ENCODE data around the gene KRTAP10-5.
"Not testable (repeated sequence)": the region's sequence is repeated elsewhere in the genome, so short reads cannot be mapped to it uniquely, and the experiment has no call there.

The KRTAP10-5 gene

GRCh38 chr21:44613386-44614155 lies 33.2 kb upstream of the KRTAP10-5 start:
- no peak overlapping the region for H3K4me2 ChIP-seq (ENCODE audit: low read length)
- H3K4me3 ChIP-seq (ENCODE audit: low read length): no peak overlapping the region
- H3K9me3 ChIP-seq (ENCODE audit: insufficient read depth, low read length): no peaks in the 10 kb centered on the region
- no peaks in the 10 kb centered on the region for H4K20me1 ChIP-seq (ENCODE audit: insufficient read depth, low read length)
- H3K79me2 ChIP-seq (ENCODE audit: low read length): no peaks in the 10 kb centered on the region
- no peak overlapping the region for H2AFZ ChIP-seq (ENCODE audit: low read depth, low read length)
- no peak overlapping the region for H3K27ac ChIP-seq (ENCODE audit: low read length)
- no peak overlapping the region for H3K9ac ChIP-seq (ENCODE audit: low read length)
- TF ChIP-seq, protein P1, sequence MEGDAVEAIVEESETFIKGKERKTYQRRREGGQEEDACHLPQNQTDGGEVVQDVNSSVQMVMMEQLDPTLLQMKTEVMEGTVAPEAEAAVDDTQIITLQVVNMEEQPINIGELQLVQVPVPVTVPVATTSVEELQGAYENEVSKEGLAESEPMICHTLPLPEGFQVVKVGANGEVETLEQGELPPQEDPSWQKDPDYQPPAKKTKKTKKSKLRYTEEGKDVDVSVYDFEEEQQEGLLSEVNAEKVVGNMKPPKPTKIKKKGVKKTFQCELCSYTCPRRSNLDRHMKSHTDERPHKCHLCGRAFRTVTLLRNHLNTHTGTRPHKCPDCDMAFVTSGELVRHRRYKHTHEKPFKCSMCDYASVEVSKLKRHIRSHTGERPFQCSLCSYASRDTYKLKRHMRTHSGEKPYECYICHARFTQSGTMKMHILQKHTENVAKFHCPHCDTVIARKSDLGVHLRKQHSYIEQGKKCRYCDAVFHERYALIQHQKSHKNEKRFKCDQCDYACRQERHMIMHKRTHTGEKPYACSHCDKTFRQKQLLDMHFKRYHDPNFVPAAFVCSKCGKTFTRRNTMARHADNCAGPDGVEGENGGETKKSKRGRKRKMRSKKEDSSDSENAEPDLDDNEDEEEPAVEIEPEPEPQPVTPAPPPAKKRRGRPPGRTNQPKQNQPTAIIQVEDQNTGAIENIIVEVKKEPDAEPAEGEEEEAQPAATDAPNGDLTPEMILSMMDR (IDR thresholded peaks at IDR 0.05; ENCODE audit: low read depth, low read length): no peak
- TF ChIP-seq EZH2phosphoT487 (IDR thresholded peaks at IDR 0.05; ENCODE audit: low read depth): no peak
- H3K4me1 ChIP-seq (ENCODE audit: low read length): no peaks in the 10 kb centered on the region
- no peaks in the 10 kb centered on the region for H3K27me3 ChIP-seq (ENCODE audit: low read depth, low read length)
- H3K36me3 ChIP-seq (replicated peaks; ENCODE audit: low read depth, low read length): no peaks in the 10 kb centered on the region

- no peaks in the 10 kb centered on the region for H3K9me3 ChIP-seq (ENCODE audit: insufficient read depth, low read length)
- no peak overlapping the region for H2AFZ ChIP-seq (ENCODE audit: low read depth, low read length)
- no peaks in the 10 kb centered on the region for H3K27me3 ChIP-seq (ENCODE audit: low read depth, low read length)
- H3K36me3 ChIP-seq (replicated peaks; ENCODE audit: low read depth, low read length): no peaks in the 10 kb centered on the region
- H3K4me2 ChIP-seq (ENCODE audit: low read length): no peak overlapping the region
- TF ChIP-seq, protein P1 (IDR thresholded peaks at IDR 0.05; ENCODE audit: low read depth, low read length): no peak
- TF ChIP-seq EZH2phosphoT487 (IDR thresholded peaks at IDR 0.05; ENCODE audit: low read depth): no peak
- no peaks in the 10 kb centered on the region for H3K79me2 ChIP-seq (ENCODE audit: low read length)
- H3K27ac ChIP-seq (ENCODE audit: low read length): no peak overlapping the region
- H4K20me1 ChIP-seq (ENCODE audit: insufficient read depth, low read length): no peaks in the 10 kb centered on the region
- H3K4me3 ChIP-seq (ENCODE audit: low read length): no peak overlapping the region
- no peaks in the 10 kb centered on the region for H3K4me1 ChIP-seq (ENCODE audit: low read length)
- no peak overlapping the region for H3K9ac ChIP-seq (ENCODE audit: low read length)
These were observed 32.3 kb upstream of the KRTAP10-5 start for GRCh38 chr21:44612669-44613229.

GRCh38 chr21:44612029-44612486 lies 31.7 kb upstream of the KRTAP10-5 start, which contains the start of gene KRTAP10-8:
KRTAP10-8 (plus strand) TSS chr21:44612079; CDS start chr21:44612101, 22 bp downstream.
- no peak within 1 kb of the TSS for H3K9ac ChIP-seq (ENCODE audit: low read length)
- no peak within 1 kb of the TSS for H3K4me2 ChIP-seq (ENCODE audit: low read length)
- H3K4me1 ChIP-seq (ENCODE audit: low read length): no peaks in the 10 kb centered on the region
- H3K36me3 ChIP-seq (replicated peaks; ENCODE audit: low read depth, low read length): no peaks in the 10 kb centered on the region
- no peaks in the 10 kb centered on the region for H3K9me3 ChIP-seq (ENCODE audit: insufficient read depth, low read length)
- no peaks in the 10 kb centered on the region for H4K20me1 ChIP-seq (ENCODE audit: insufficient read depth, low read length)
- H3K4me3 ChIP-seq (ENCODE audit: low read length): no peak within 1 kb of the TSS
- no peak for TF ChIP-seq EZH2phosphoT487 (IDR thresholded peaks at IDR 0.05; ENCODE audit: low read depth)
- TF ChIP-seq, protein P1 (IDR thresholded peaks at IDR 0.05; ENCODE audit: low read depth, low read length): no peak
- no peak within 1 kb of the TSS for H3K27ac ChIP-seq (ENCODE audit: low read length)
- no peaks in the 10 kb centered on the region for H3K27me3 ChIP-seq (ENCODE audit: low read depth, low read length)
- no peaks in the 10 kb centered on the region for H3K79me2 ChIP-seq (ENCODE audit: low read length)
- H2AFZ ChIP-seq (ENCODE audit: low read depth, low read length): no peak within 1 kb of the TSS

GRCh38 chr21:44611551-44611950 lies 31.1 kb upstream of the KRTAP10-5 start:
- H3K27ac ChIP-seq (ENCODE audit: low read length): no peak overlapping the region
- no peaks in the 10 kb centered on the region for H3K36me3 ChIP-seq (replicated peaks; ENCODE audit: low read depth, low read length)
- H3K9ac ChIP-seq (ENCODE audit: low read length): no peak overlapping the region
- H3K4me2 ChIP-seq (ENCODE audit: low read length): no peak overlapping the region
- no peaks in the 10 kb centered on the region for H3K79me2 ChIP-seq (ENCODE audit: low read length)
- H3K4me1 ChIP-seq (ENCODE audit: low read length): no peaks in the 10 kb centered on the region
- H4K20me1 ChIP-seq (ENCODE audit: insufficient read depth, low read length): no peaks in the 10 kb centered on the region
- H2AFZ ChIP-seq (ENCODE audit: low read depth, low read length): no peak overlapping the region
- no peaks in the 10 kb centered on the region; the same call in 1 of the 2 replicates for H3K27me3 ChIP-seq (ENCODE audit: low read depth, low read length)
- H3K9me3 ChIP-seq (ENCODE audit: insufficient read depth, low read length): no peaks in the 10 kb centered on the region
- TF ChIP-seq, protein P1 (IDR thresholded peaks at IDR 0.05; ENCODE audit: low read depth, low read length): no peak
- no peak for TF ChIP-seq EZH2phosphoT487 (IDR thresholded peaks at IDR 0.05; ENCODE audit: low read depth)
- H3K4me3 ChIP-seq (ENCODE audit: low read length): no peak overlapping the region

- not testable (repeated sequence) for H3K4me3 ChIP-seq (ENCODE audit: low read length); H3K27me3 ChIP-seq (ENCODE audit: low read depth, low read length); H3K4me1 ChIP-seq (ENCODE audit: low read length); H3K9ac ChIP-seq (ENCODE audit: low read length); H4K20me1 ChIP-seq (ENCODE audit: insufficient read depth, low read length); H2AFZ ChIP-seq (ENCODE audit: low read depth, low read length); H3K27ac ChIP-seq (ENCODE audit: low read length); H3K9me3 ChIP-seq (ENCODE audit: insufficient read depth, low read length); H3K79me2 ChIP-seq (ENCODE audit: low read length); H3K36me3 ChIP-seq (replicated peaks; ENCODE audit: low read depth, low read length); H3K4me2 ChIP-seq (ENCODE audit: low read length)
These were observed 29.9 kb upstream of the KRTAP10-5 start for GRCh38 chr21:44610157-44610843.
